PC-3 (cell line): ENCODE results near the gene MASP2. TPM values are rescaled to one million over a fixed set of nuclear protein-coding genes. Genes with fewer than 3 reads are reported as not detected.

Experiments
- ATAC-seq: fragments of 200-7000 bp; cut with Tn5 transposase; 2 replicates; pipeline ENCODE4 v1.9.1; 2020; ENCODE audit warnings: mild to moderate bottlenecking, moderate library complexity
- BruUV-seq: library from RNA; stranded (reverse); fragments of 400-500 nt; replicated peaks from 2 replicates; lab custom pipeline; 2021; lab: Mats Ljungman, UMichigan
- CTCF ChIA-PET: fragments of 300-600 bp; sonication (Branson Sonifier 250); formaldehyde crosslinking; loops from one replicate; lab custom pipeline; 2022; ENCODE audit warnings: antibody characterized with exemption; lab: Charles Lee
- POLR2A ChIA-PET: fragments of 300-600 bp; sonication (Branson Sonifier 250); formaldehyde crosslinking; loops from one replicate; lab custom pipeline; 2022; ENCODE audit warnings: antibody characterized with exemption; ENCODE audit not compliant: unreplicated experiment; lab: Charles Lee
- DNase-seq: peaks from one replicate; pipeline ENCODE4 v3.0.0-alpha.2; 2015
- H2AFZ ChIP-seq: fragments of 300-600 bp; sonication (generic); 2 replicates; pipeline ENCODE4 v1.6.0; 2016; ENCODE audit warnings: antibody characterized with exemption, low read length
- H3F3A ChIP-seq: fragments of 300-600 bp; sonication (generic); one replicate; pipeline ENCODE4 v1.6.0; 2017; ENCODE audit warnings: antibody characterized with exemption, low read length, control low read depth, mild to moderate bottlenecking; ENCODE audit not compliant: unreplicated experiment
- H3K27ac ChIP-seq: fragments of 300-600 bp; sonication (generic); 2 replicates; pipeline ENCODE4 v1.5.1; 2016; ENCODE audit warnings: mild to moderate bottlenecking, low read length
- H3K27me3 ChIP-seq: fragments of 300-600 bp; sonication (generic); 2 replicates; pipeline ENCODE4 v1.6.1; 2016; ENCODE audit warnings: low read length, mixed read lengths
- H3K36me3 ChIP-seq: fragments of 300-600 bp; sonication (generic); 2 replicates; pipeline ENCODE4 v1.6.1; 2016; ENCODE audit warnings: low read depth, mixed run types, low read length, mixed read lengths
- H3K4me1 ChIP-seq: fragments of 300-600 bp; sonication (generic); 2 replicates; pipeline ENCODE4 v1.5.1; 2016; ENCODE audit warnings: low read length; ENCODE audit not compliant: insufficient read depth
- H3K4me2 ChIP-seq: fragments of 300-600 bp; sonication (generic); 2 replicates; pipeline ENCODE4 v1.6.0; 2016; ENCODE audit warnings: low read length
- H3K4me3 ChIP-seq: fragments of 300-600 bp; sonication (generic); 2 replicates; pipeline ENCODE4 v1.5.1; 2016; ENCODE audit warnings: mild to moderate bottlenecking, low read length, mixed read lengths
- H3K79me2 ChIP-seq: fragments of 300-600 bp; sonication (generic); 2 replicates; pipeline ENCODE4 v1.6.1; 2017; ENCODE audit warnings: low read length, mixed read lengths
- H3K9ac ChIP-seq: fragments of 300-600 bp; sonication (generic); 2 replicates; pipeline ENCODE4 v1.6.0; 2016; ENCODE audit warnings: mild to moderate bottlenecking, low read length
- H3K9me2 ChIP-seq: fragments of 300-600 bp; sonication (generic); replicated peaks from 2 replicates; pipeline ENCODE4 v1.6.1; 2016; ENCODE audit warnings: mixed run types, low read length, mixed read lengths
- H3K9me3 ChIP-seq: fragments of 300-600 bp; sonication (generic); 2 replicates; pipeline ENCODE4 v1.6.1; 2016; ENCODE audit warnings: low read length, mixed read lengths
- H4K20me1 ChIP-seq: fragments of 300-600 bp; sonication (generic); 2 replicates; pipeline ENCODE4 v1.6.1; 2016; ENCODE audit warnings: low read length, mixed read lengths
- EZH2 ChIP-seq: fragments of 300-600 bp; sonication (generic); IDR thresholded peaks from one replicate; pipeline ENCODE4 v1.6.1; 2017; ENCODE audit warnings: antibody characterized with exemption, mild to moderate bottlenecking, low read length; ENCODE audit not compliant: unreplicated experiment
- EZH2phosphoT487 ChIP-seq: fragments of 300-600 bp; sonication (generic); IDR thresholded peaks from 2 replicates; pipeline ENCODE4 v1.6.1; 2018; ENCODE audit warnings: mild to moderate bottlenecking, antibody characterized with exemption, low read length, borderline replicate concordance
- intact Hi-C: fragments of 100-400 bp; cut with micrococcal nuclease; formaldehyde crosslinking; loops from 2 replicates; pipeline ENCODE4 v1.9.0; 2023
- total RNA-seq: library from RNA; depleted of rRNA; stranded (reverse); fragments of >200 nt; gene quantifications from 2 replicates; pipeline ENCODE4 v1.2.3, GENCODE V29; 2014
- TF ChIP-seq, protein P1 (sequence below): fragments of 300-600 bp; sonication (generic); conservative IDR thresholded peaks from 2 replicates; pipeline ENCODE4 v1.5.1; 2017; ENCODE audit warnings: antibody characterized with exemption, low read depth, mild to moderate bottlenecking, low read length

Gene MASP2
- total RNA-seq, 1 experiment from 2014 or later = 0.26 TPM

DNA sequence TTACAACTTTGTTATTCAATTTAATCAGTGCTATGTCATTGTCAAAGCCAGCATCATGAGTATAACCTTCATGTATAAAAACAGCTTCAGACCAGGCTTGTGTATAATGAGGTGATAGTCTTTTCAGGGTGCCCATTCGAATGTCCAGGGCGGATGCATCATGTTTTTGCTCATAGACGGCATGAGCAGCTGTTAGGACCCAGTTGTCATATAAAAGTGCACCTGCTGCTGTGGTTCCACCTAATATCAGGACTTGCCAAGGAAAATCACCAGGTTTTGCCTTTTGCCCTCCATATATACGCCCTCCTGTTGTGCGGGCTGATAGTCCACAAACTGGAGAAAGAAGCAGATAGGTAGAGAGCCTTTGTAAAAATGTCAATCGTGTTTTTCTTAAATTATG lies 19.7 kb downstream of the MASP2 start:
- CTCF ChIA-PET = no interaction called here
- no peak overlapping the region for H3K4me3 ChIP-seq
- H3K27me3 ChIP-seq = no peaks in the 10 kb centered on the region
- H3K4me2 ChIP-seq = no peak overlapping the region
- peaks cover 8% of the 10 kb centered on the region for H3F3A ChIP-seq
- POLR2A ChIA-PET = no interaction called here
- peaks cover 33% of the 10 kb centered on the region for H3K36me3 ChIP-seq
- ATAC-seq (no peak), DNase-seq (no peak)
- no peak overlapping the region for H3K27ac ChIP-seq
- peaks cover 13% of the 10 kb centered on the region; the same call in 1 of the 2 replicates for H4K20me1 ChIP-seq
- intact Hi-C loops = no loop called here
- H3K9ac ChIP-seq = no peak overlapping the region
- H3K9me3 ChIP-seq = no peaks in the 10 kb centered on the region
- no TSS peak for BruUV-seq
- no peaks in the 10 kb centered on the region for H3K79me2 ChIP-seq
- no peaks in the 10 kb centered on the region for H3K9me2 ChIP-seq
- TF ChIP-seq, protein P1, sequence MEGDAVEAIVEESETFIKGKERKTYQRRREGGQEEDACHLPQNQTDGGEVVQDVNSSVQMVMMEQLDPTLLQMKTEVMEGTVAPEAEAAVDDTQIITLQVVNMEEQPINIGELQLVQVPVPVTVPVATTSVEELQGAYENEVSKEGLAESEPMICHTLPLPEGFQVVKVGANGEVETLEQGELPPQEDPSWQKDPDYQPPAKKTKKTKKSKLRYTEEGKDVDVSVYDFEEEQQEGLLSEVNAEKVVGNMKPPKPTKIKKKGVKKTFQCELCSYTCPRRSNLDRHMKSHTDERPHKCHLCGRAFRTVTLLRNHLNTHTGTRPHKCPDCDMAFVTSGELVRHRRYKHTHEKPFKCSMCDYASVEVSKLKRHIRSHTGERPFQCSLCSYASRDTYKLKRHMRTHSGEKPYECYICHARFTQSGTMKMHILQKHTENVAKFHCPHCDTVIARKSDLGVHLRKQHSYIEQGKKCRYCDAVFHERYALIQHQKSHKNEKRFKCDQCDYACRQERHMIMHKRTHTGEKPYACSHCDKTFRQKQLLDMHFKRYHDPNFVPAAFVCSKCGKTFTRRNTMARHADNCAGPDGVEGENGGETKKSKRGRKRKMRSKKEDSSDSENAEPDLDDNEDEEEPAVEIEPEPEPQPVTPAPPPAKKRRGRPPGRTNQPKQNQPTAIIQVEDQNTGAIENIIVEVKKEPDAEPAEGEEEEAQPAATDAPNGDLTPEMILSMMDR = no peak
- TF ChIP-seq EZH2 (no peak), EZH2phosphoT487 (no peak)
- H2AFZ ChIP-seq = no peak overlapping the region
- H3K4me1 ChIP-seq = no peaks in the 10 kb centered on the region

DNA sequence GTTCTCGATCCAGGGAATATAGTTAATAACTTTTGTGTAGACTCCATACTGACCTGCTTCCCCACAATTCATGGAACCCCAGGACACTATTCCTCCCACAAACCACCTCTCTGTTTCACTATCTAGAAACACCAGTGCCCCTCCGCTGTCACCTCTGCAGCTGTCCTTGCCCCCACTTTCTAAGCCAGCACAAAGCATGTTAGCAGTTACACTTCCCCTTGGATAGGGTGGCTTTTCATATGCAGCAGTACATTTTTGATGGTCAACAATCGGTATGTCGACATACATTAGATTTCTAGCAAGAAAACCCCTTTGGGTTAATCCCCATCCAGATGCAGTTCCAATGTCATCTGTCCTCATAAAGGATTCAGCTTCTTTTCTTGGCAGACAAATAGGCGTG lies 20.1 kb downstream of the MASP2 start:
- intact Hi-C loops = no loop called here
- H2AFZ ChIP-seq = no peak overlapping the region
- no peaks in the 10 kb centered on the region for H3K4me1 ChIP-seq
- TF ChIP-seq EZH2phosphoT487 = no peak
- TF ChIP-seq, protein P1 = no peak
- no peak for TF ChIP-seq EZH2
- no TSS peak for BruUV-seq
- no peaks in the 10 kb centered on the region for H3K79me2 ChIP-seq
- CTCF ChIA-PET = no interaction called here
- H3K4me2 ChIP-seq = no peak overlapping the region
- POLR2A ChIA-PET = no interaction called here
- H3K27me3 ChIP-seq = no peaks in the 10 kb centered on the region
- ATAC-seq = no peak
- H3K36me3 ChIP-seq = peaks cover 37% of the 10 kb centered on the region
- no peak overlapping the region for H3K27ac ChIP-seq
- H3K9me2 ChIP-seq = no peaks in the 10 kb centered on the region
- peaks cover 16% of the 10 kb centered on the region; the same call in 1 of the 2 replicates for H4K20me1 ChIP-seq
- no peaks in the 10 kb centered on the region for H3K9me3 ChIP-seq
- DNase-seq = no peak
- H3F3A ChIP-seq = peaks cover 8% of the 10 kb centered on the region
- H3K9ac ChIP-seq = no peak overlapping the region
- no peak overlapping the region for H3K4me3 ChIP-seq

DNA sequence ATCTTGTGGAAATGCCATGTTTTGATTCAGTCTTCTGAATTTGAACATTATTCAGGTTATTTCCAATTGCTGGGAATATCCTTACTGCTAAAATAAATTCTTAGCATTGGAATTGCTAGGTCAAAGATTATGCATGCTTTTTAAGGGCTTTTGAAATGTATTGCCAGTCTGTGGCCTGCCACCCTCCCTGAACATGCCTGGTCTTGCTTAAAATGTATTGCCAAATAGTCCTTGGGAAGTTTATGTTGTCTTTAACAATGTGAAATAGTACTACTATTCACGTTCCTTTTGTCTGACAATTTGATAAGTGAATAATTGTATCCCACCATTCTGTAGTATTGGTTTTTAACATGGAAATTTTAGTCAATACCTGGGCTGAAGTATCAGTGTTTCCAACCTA lies 21.0 kb downstream of the MASP2 start:
- Histone ChIP-seq H3K9ac (no peak overlapping the region), H4K20me1 (peaks cover 19% of the 10 kb centered on the region; the same call in 1 of the 2 replicates), H2AFZ (no peak overlapping the region), H3K27me3 (no peaks in the 10 kb centered on the region), H3K9me2 (no peaks in the 10 kb centered on the region), H3K4me1 (no peaks in the 10 kb centered on the region), H3K4me2 (no peak overlapping the region), H3K4me3 (no peak overlapping the region), H3K79me2 (no peaks in the 10 kb centered on the region), H3F3A (peaks cover 8% of the 10 kb centered on the region), H3K36me3 (peaks cover 44% of the 10 kb centered on the region), H3K27ac (no peak overlapping the region), H3K9me3 (no peaks in the 10 kb centered on the region)
- no TSS peak for BruUV-seq
- DNase-seq (no peak), ATAC-seq (no peak)
- ChIA-PET POLR2A (no interaction called here), CTCF (no interaction called here)
- TF ChIP-seq EZH2phosphoT487 = no peak
- TF ChIP-seq EZH2 = no peak
- TF ChIP-seq, protein P1 = no peak
- intact Hi-C loops = no loop called here
